ENCODE results near the gene FSTL4.

The FSTL4 gene

DNA sequence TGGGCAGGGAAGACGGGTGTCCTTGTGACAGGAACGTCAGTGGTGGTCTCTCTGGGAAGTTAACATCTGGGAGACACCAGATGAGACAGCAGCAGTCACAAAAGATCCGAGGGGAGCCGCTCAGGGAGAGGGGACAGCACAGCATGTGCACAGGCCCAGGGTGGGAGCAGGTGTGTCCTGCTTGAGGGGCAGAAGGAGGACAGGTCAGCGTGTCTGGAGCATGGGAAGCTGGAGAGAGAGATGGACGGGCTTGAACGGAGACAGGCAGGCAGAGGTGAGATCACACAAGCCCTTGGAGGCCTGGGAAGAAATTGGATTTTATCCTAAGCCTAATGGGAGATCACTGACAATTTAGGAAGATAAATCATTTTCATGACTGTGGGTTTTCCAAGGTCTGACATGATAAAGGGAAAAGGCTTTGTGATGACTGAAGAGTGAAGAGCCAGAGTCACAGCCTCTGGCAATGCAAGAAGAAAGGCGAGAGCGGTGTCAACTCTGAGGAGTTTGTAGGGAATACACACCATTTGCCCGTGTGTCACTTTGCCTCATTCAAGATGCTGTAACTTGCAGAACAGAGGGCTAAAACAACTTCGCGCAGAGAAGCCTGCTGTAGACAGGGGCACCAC, 88.3 kb downstream of the FSTL4 start:
- CTCF ChIA-PET: no interaction called here
- POLR2A ChIA-PET: no interaction called here
- H3K4me3 ChIP-seq (ENCODE audit: low read depth, low read length): no peak overlapping the region
- TF ChIP-seq, protein P1, sequence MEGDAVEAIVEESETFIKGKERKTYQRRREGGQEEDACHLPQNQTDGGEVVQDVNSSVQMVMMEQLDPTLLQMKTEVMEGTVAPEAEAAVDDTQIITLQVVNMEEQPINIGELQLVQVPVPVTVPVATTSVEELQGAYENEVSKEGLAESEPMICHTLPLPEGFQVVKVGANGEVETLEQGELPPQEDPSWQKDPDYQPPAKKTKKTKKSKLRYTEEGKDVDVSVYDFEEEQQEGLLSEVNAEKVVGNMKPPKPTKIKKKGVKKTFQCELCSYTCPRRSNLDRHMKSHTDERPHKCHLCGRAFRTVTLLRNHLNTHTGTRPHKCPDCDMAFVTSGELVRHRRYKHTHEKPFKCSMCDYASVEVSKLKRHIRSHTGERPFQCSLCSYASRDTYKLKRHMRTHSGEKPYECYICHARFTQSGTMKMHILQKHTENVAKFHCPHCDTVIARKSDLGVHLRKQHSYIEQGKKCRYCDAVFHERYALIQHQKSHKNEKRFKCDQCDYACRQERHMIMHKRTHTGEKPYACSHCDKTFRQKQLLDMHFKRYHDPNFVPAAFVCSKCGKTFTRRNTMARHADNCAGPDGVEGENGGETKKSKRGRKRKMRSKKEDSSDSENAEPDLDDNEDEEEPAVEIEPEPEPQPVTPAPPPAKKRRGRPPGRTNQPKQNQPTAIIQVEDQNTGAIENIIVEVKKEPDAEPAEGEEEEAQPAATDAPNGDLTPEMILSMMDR (IDR thresholded peaks at IDR 0.05; ENCODE audit: insufficient read depth, low read length, missing control alignments): no peak
- no peak for DNase-seq (ENCODE audit: low read depth, low spot score)

DNA sequence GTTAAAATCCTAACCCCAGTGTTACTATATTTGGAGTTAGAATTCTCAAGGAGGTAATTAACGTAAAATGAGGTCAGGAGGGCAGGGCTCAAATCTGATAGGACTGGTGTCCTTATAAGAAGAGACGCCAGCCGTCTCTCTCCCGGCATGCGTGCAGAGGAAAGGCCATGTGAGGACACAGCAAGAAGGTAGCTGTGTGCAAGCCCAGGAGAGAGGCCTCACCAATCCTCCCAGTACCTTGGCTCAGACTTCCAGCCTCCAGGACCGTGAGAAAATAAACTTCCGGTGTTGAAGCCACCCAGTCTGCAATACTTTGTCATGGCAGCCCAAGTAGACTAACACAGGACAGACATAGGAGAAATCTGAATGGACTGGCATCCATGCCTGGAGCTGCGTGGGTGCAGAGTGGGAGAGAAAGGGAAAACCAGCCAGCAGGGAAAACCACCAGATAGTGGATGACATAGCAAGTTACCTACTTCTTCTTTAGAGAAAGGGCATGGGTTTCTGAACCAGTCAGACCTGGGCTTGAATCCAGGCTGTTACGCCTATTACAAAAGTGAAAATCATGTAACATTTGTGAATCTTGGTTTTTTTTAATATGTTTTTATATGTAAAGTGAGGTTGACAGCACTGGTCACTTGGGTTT, 89.2 kb downstream of the FSTL4 start:
- TF ChIP-seq, protein P1 (IDR thresholded peaks at IDR 0.05; ENCODE audit: insufficient read depth, low read length, missing control alignments): no peak
- ChIA-PET POLR2A (no interaction called here), CTCF (no interaction called here)
- DNase-seq (ENCODE audit: low read depth, low spot score): no peak
- no peak overlapping the region for H3K4me3 ChIP-seq (ENCODE audit: low read depth, low read length)

DNA sequence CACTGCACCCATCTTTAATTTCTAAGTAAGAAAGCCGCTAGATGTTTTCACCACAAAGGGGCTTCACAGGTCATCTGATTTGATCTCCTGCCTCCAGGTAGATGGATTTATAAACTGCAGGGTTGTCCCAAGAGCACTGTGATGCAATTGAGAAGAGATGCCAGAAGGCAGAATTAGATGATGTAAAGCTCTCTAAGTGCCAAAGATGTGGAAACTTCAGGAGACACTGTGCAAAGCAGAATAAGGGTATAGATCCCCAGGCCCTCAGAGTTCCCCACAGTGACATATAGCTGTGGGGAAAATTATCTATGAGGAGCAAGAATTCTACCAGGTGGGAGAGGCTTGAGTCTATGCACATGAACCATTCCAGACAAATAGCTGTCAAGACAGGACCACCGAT, 90.5 kb downstream of the FSTL4 start:
- no peak for DNase-seq (ENCODE audit: low read depth, low spot score)
- TF ChIP-seq, protein P1 (IDR thresholded peaks at IDR 0.05; ENCODE audit: insufficient read depth, low read length, missing control alignments): no peak
- no peak overlapping the region for H3K4me3 ChIP-seq (ENCODE audit: low read depth, low read length)
- POLR2A ChIA-PET: no interaction called here
- CTCF ChIA-PET: no interaction called here

DNA sequence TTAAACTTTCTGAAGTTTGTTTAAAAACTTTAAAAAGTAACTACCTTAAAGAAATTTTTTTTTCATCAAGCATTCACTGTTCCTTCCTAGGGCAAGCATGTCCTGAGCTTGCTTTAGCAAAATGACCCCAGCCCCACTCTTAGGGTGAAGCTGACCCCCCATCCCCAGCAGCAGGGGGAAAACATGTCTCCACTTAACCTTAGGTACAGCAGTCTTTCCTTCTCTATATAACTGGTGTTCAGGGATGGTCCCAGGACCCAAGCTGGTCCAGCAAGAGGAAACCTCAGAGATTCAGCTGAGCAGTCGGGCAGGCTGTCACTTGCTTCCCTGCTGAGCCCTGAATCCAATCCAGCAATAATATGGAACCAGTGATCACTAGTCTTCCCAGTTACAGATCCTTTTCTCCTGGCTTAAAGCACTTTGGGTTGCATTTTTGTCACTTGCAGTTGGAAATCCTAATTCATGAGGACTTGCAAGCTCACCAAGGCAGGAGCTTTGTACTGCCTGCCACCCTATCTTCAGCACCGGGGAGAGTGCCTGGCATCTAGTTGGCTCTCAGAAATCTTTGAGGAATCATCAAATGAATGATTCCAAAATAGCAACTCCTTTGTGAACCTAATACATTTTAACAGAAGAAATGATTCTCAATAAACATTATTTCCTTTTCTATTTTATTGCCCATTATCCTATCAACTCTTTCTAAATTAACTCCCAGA, 91.2 kb downstream of the FSTL4 start:
- POLR2A ChIA-PET: no interaction called here
- H3K4me3 ChIP-seq (ENCODE audit: low read depth, low read length): no peak overlapping the region
- TF ChIP-seq, protein P1 (IDR thresholded peaks at IDR 0.05; ENCODE audit: insufficient read depth, low read length, missing control alignments): no peak
- DNase-seq (ENCODE audit: low read depth, low spot score): no peak
- CTCF ChIA-PET: no interaction called here

DNA sequence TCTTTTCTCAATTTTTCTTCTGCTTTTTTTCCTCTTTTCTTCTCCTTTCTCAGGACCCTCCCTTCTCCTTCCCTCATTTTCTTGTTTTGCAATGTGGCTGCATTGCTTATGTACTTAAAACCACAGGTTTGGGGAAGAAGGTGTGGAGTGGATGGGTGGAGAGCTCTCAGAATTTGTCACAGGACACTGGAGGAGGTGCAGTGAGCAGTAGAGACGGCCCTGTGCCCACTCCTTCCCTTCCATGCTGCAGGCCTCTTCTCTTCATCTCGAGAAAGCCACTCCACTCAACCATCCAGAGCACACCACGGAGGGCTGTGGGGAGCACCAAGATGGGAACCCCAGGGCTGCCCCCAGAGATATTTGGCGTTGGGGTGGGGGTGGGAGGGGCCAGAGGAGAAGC, 92.3 kb downstream of the FSTL4 start:
- DNase-seq (ENCODE audit: low read depth, low spot score): no peak
- CTCF ChIA-PET: no interaction called here
- POLR2A ChIA-PET: no interaction called here
- TF ChIP-seq, protein P1 (IDR thresholded peaks at IDR 0.05; ENCODE audit: insufficient read depth, low read length, missing control alignments): no peak
- no peak overlapping the region for H3K4me3 ChIP-seq (ENCODE audit: low read depth, low read length)

DNA sequence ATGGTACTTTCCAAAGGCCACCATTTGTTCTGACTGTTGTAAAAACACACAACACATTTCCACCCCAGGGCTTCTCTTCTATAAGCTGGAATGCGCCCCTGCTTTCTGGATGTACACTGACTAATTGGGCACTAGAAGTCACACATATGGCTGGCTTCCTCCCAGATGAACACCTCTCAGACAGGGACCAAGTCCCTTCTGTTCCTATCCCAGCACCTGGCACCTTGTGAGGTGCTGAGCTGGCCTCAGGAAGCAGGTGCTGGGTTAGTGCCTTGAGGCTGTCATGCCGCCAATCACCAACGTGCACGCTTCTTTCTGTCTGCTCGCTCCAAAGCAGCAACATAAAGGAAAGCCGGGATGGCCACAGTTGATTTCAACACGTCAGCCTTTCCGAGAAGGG, 93.2 kb downstream of the FSTL4 start:
- POLR2A ChIA-PET: no interaction called here
- H3K4me3 ChIP-seq (ENCODE audit: low read depth, low read length): no peak overlapping the region
- no peak for DNase-seq (ENCODE audit: low read depth, low spot score)
- CTCF ChIA-PET: no interaction called here
- TF ChIP-seq, protein P1 (IDR thresholded peaks at IDR 0.05; ENCODE audit: insufficient read depth, low read length, missing control alignments): no peak
